Activated CD8-positive, alpha-beta memory T cell treated with anti-CD3 and anti-CD28 coated beads, Interleukin-2, amount 50 U/mL, for 4 hours (primary cell): ENCODE measurements around the gene PCSK4.
"Not testable (repeated sequence)": the region's sequence is repeated elsewhere in the genome, so short reads cannot be mapped to it uniquely, and the experiment has no call there.

Experiments used
- DNase-seq: peaks from one replicate; pipeline ENCODE4 v3.0.0-alpha.2; 2020

PCSK4 gene

GRCh38 chr19:1521636-1522035, 31.5 kb upstream of the PCSK4 start:
- no peak for DNase-seq

DNA sequence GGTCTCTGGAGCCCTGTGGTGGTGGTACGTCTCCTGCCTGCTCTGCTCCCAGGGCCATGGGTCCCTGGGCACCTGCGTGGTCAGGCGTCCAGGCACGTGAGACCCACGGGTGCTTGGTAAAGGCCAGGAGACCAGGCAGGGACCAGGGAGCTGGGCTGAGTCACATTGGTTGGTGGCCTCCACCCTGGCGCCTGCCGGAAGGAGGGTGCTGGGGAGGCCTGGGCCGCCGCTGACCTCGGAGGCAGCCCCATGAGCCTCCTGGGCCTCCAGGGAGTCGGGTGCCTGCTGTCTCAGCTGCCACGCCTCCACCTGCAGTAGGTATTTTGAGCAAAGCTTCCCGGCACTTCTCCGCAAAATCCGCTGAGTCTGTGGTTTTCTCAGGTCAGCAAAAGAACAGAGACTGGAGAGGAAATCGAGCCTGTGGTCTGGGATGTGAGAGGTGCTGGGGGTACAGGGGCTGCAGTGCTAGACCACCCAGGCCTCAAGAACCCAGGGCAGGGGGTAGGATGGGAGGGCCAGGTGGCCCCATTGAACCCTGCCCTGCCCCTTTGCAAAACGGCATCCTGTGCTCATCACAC, 30.1 kb upstream of the PCSK4 start:
- DNase-seq = no peak

- not testable (repeated sequence) for DNase-seq
These were observed 29.7 kb upstream of the PCSK4 start for GRCh38 chr19:1519802-1520201.

- no peak for DNase-seq
These were observed 28.3 kb upstream of the PCSK4 start for GRCh38 chr19:1518471-1518870.

GRCh38 chr19:1516395-1516753, 26.2 kb upstream of the PCSK4 start:
- DNase-seq = no peak

DNA sequence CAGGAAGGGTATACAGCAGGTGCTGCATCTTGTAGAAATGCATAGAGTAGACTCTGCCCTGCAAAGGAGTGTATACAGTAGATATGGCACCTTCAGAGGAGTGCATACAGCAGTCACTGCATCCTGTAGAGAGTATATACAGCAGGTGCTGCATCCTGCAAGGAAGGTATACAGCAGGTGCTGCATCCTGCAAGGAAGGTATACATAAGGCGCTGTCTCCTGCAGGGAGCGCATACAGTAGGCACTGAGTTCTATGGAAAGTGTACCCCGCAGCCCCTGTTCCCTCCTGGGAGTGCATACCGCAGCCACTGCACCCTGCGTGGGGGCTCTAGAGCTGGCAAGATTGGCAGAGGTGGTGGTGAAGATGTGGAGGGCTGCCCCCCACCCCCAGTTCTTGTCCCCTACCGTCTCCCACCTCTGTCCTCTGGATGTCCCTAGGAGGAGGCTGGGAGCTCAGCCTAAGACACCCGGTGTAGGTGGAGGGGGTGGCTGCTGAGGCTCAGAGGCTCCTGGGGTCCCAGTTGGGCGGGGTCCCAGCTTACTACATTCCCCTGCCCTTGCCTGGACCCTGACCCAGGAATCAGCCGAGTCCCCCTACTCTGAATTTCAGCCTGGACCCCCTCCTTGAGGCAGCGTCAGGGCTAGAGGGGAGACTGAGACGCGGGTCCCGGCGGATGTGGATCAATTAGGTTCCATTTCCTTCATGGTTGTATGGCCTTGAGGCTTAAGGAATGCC, 25.0 kb upstream of the PCSK4 start:
- DNase-seq = no peak

DNA sequence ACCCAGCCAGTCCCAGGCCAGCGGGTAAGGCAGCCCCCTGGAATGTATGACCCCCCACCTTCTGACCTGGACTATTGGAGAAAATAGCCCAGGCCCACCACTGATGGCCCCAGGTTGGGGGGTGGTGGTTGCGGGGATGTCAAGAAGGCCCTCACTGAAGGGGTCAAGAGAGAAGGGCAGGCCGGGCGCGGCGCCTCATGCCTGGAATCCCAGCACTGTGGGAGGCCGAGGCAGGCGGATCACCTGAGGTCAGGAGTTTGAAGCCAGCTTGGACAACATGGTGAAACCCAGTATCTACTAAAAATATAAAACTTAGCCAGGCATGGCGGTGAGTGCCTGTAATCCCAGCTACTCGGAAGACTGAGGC, 24.1 kb upstream of the PCSK4 start:
- no peak for DNase-seq

DNA sequence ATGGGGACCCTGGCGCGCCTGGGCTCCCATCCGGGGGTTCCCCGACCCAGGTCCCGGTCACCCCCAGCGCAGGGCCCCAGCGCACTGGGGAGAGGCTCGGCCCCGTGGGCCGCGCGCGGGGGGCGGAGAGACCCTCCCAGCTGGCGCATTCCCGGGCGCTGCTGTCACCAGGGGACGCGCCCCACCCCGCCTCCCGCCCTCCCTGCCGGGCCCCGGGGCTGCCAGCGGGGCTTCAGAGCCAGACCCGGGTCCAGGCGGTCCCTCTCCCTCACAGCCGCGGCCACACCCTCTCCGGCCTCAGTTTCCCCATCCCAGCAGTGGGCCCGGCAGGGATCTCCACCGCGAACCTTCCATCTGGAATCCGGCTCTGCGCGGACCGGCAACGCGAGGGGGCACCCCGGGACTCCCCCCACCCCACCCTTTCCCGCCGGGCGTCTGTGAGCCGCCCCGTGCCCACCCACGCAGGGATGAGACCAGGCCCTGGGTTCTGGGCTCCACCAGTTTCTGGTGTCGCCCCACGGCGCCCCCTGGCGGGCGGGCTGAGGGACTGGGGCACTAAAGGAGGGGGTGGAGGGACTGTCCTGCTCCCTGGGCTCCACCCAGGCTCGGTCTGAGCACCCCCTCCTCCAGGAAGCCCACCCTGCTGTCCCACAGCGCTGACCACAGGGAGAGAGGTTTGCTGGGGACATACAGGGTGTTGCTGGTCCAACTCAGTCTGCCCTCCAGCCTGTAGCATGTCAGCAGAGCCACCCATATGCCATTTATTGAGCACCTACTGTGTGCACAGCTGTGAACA, 23.5 kb upstream of the PCSK4 start:
- DNase-seq = peak; percentile 68

GRCh38 chr19:1512671-1513498, 22.7 kb upstream of the PCSK4 start, which contains the start of gene ADAMTSL5:
ADAMTSL5 (minus strand) TSS chr19:1513019; CDS start chr19:1510943, 2,076 bp downstream.
- peak; percentile 60 for DNase-seq

DNA sequence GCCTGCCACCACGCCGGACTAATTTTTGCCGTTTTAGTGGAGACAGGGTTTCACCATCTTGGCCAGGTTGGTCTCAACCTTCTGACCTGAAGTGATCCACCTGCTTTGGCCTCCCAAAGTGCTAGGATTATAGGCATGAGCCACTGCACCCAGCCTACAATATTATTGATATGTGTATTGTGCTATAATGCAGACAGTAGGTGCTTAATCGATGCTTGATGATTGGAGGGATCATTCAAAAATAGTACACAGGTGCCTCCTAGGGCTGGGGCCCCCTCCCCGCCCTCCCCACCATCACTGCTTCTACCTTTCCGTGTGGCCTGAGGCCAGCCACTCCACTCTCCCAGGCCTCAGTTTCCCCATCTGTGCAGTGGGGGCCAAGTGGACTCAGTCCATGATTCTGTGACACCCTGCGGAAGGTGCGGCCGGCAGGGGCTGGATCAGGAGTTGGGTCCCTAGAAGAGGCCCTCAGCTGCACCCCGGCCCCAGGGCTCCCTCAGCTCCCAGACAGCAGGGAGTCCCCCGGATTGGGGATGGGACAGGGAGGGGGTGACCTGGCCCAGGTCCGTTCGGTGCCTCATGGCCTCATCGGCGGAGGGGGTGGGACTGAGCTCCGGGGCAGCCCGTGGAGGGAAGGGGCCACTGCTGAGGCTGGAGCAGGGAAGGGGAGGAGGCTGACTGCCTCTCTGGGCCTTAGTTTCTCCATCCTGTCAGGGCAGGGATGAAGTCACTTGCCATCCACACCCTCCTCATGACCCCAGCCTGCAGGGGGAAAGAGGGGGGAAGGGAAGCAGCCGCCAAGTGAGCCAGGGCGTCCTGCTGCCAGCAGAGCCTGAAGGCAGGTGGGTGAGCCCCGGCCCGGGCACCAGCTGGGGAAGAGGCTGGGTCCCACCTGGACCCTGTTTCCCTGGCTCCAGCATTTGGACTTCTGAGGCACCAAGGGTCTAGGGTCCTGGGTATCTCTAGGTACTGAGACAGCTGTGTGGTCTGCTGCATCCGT, 21.5 kb upstream of the PCSK4 start:
- no peak for DNase-seq

DNA sequence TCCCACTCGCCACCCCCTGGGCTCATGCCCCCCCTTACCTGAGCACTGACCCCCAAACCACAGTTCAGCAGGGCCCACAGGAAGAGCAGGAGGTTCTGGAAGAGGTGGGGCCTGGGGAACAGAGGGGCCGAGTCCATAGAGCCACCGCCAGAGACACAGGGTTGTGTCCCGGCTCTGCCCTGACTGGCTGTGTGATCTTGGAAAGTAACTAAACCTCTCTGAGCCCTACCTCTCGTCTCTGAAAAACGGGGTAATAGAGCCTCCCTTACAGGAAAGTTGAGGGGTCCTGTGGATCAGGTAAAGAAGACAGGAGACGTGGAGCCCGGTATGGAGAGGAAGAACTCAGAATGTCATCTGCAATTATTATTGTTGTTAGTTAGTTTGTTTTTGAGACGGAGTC, 20.7 kb upstream of the PCSK4 start:
- DNase-seq = no peak

DNA sequence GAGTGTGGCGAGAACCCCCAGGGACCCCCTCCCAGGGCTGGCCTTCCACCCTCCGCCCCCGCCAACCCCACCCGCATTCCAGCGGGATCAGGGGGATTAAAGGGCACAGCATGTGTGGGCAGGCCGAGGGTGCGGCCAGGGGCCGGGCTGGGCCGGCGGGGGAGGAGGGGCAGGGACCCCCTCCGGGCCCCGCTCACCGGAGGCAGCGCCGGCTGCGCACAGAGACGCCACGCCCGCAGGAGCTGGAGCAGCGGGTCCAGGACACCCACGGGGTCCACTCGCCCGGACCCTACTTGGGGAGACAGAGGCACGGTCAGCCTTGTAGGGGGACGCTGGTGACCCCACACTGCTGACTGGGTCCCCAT, 20.3 kb upstream of the PCSK4 start:
- no peak for DNase-seq

GRCh38 chr19:1509602-1510441, 19.7 kb upstream of the PCSK4 start:
- no peak for DNase-seq

DNA sequence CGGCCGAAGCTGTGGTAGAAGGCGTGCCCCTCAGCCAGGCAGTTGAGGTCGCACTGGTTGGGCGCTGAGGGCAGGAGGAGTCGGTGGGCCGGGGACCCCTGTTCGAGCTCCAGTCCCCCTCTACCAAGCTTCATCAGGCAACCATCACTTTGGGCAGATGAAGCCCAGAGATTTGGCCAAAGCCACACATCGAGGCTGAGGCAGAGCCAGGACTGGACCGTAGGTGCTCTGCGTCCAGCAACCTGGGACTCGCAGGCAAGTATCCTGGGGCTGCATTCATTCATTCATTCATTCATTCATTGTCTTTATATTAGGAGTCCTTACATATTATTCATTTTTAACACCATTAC, 18.3 kb upstream of the PCSK4 start:
- DNase-seq = no peak

- peak; percentile 89 for DNase-seq
These were observed 17.8 kb upstream of the PCSK4 start for GRCh38 chr19:1507763-1508506.

- no peak for DNase-seq
These were observed 17.1 kb upstream of the PCSK4 start for GRCh38 chr19:1507192-1507660.

DNA sequence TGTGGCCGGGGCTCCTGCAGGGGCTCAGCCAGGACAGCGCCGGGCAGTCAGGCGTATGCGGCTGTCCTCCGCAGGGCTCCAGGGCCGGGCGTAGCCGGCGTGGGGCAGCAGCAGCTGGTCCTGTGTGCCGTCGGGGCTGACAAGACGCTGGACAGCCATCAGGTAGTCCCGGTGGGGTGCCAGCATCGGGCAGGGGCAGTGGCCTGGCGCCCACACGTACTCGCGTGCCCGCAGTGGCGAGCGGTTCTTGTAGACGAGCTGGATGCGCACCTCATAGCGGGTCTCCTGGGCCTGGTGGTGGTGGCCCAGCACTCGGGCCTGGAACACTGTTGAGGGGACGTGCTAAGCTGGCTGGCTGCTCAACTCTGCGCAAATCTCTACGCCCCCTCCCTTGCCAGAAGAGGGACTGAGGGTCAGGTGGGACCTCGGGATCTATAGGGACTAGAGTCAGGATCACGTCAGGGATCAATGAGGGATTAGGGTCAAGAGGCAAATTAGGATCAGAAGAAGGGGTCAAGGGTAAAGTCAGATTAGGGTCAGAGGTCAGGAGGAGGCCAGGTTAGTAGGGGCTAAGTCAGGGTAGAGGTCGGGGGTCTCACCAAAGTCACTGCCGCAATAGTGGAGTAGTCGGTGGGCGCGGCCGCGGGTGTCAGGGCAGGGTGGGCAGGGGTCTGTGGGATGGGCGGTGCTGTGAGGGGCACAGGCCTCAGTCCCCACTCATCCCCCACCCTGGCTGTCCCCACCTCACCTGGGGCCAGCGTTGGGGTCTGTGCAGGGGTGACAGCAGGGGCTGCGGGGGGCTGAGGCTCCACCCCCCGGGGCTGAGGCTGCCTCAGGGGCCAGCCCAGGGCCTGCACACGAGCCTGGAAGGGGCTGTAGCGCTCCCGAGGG, 16.1 kb upstream of the PCSK4 start:
- DNase-seq = no peak

GRCh38 chr19:1505012-1505411, 14.9 kb upstream of the PCSK4 start:
- no peak for DNase-seq
